Endothelial cell of umbilical vein (primary cell): ENCODE data around the gene USP6. TPM values are rescaled to one million over a fixed set of nuclear protein-coding genes. Genes with fewer than 3 reads are reported as not detected.

Experiments
- BruUV-seq: library from RNA; stranded (reverse); fragments of 400-500 nt; replicated peaks from 2 replicates; lab custom pipeline; 2021; lab: Mats Ljungman, UMichigan
- CTCF ChIA-PET: fragments of 300-600, 350-600 bp; sonication (Branson Sonifier 250); formaldehyde crosslinking; loops from one replicate; lab custom pipeline; 2021; ENCODE audit warnings: antibody characterized with exemption, inconsistent platforms; lab: Charles Lee
- POLR2A ChIA-PET: fragments of 300-600, 350-600 bp; sonication (Branson Sonifier 250); formaldehyde crosslinking; loops from one replicate; lab custom pipeline; 2021; ENCODE audit warnings: antibody characterized with exemption, inconsistent platforms; lab: Charles Lee
- DNase-seq: peaks from one replicate; pipeline ENCODE4 v3.0.0-alpha.2; 2011; ENCODE audit warnings: low read depth, low spot score
- FAIRE-seq: peaks from 2 replicates; lab custom pipeline; 2011; peaks lifted over from hg19 to GRCh38; lab: Jason Lieb, UNC
- H2AFZ ChIP-seq: 2 replicates; pipeline ENCODE4 v1.6.0; 2012; ENCODE audit warnings: low read depth, low read length, control low read depth, inconsistent platforms
- H3K27ac ChIP-seq: 2 replicates; pipeline ENCODE4 v1.5.1; 2011; ENCODE audit warnings: low read depth, mild to moderate bottlenecking, control low read depth, low read length, moderate library complexity; ENCODE audit not compliant: insufficient read depth
- H3K27me3 ChIP-seq, 2 experiments: 2 replicates each; pipeline versions ENCODE4 v1.6.0 to v1.6.1; 2011; ENCODE audit warnings: low read length in 2 of 2, mixed read lengths in 1 of 2; ENCODE audit not compliant: control insufficient read depth in 2 of 2, insufficient read depth in 2 of 2
- H3K36me3 ChIP-seq, 2 experiments: 2 replicates in 1 of 2; 3 replicates in 1 of 2; pipeline ENCODE4 v1.5.1; 2011; ENCODE audit warnings: low read length in 2 of 2, mild to moderate bottlenecking in 1 of 2, moderate library complexity in 1 of 2; ENCODE audit not compliant: control insufficient read depth in 2 of 2, insufficient read depth in 2 of 2; ENCODE audit errors: extremely low read depth in 1 of 2
- H3K4me1 ChIP-seq: 3 replicates; pipeline ENCODE4 v1.5.1; 2011; ENCODE audit warnings: mild to moderate bottlenecking, low read length; ENCODE audit not compliant: control insufficient read depth, insufficient read depth; ENCODE audit errors: extremely low read depth
- H3K4me2 ChIP-seq: 2 replicates; pipeline ENCODE4 v1.6.1; 2011; ENCODE audit warnings: low read length, control low read depth, mixed read lengths; ENCODE audit not compliant: insufficient read depth
- H3K4me3 ChIP-seq, 3 experiments: fragments of 200-600 bp in 1 of 3; sonication (generic), shearing (Covaris generic) in 1 of 3; replicated peaks in 1 of 3; 2 replicates each; pipeline ENCODE4 v1.5.1; 2011 to 2016; ENCODE audit warnings: control low read depth in 3 of 3, low read length in 3 of 3, mild to moderate bottlenecking in 2 of 3, inconsistent platforms in 1 of 3, low read depth in 1 of 3, moderate library complexity in 1 of 3; ENCODE audit not compliant: insufficient read depth in 1 of 3
- H3K79me2 ChIP-seq: 2 replicates; pipeline ENCODE4 v1.6.0; 2012; ENCODE audit warnings: low read length, inconsistent platforms; ENCODE audit not compliant: control insufficient read depth, insufficient read depth
- H3K9ac ChIP-seq: replicated peaks from 2 replicates; pipeline ENCODE3; 2011; ENCODE audit warnings: low read length, control low read depth; ENCODE audit not compliant: insufficient read depth; ENCODE audit errors: extremely low read depth
- H3K9me1 ChIP-seq: replicated peaks from 3 replicates; pipeline ENCODE4 v1.6.0; 2011; ENCODE audit warnings: mild to moderate bottlenecking, low read length; ENCODE audit not compliant: control insufficient read depth, insufficient read depth; ENCODE audit errors: extremely low read depth
- H3K9me3 ChIP-seq: replicated peaks from 2 replicates; pipeline ENCODE4 v1.5.1; 2012; ENCODE audit warnings: low read length, inconsistent platforms; ENCODE audit not compliant: control insufficient read depth, insufficient read depth
- H4K20me1 ChIP-seq: replicated peaks from 2 replicates; pipeline ENCODE3; 2011; ENCODE audit warnings: mild to moderate bottlenecking, low read length; ENCODE audit not compliant: control insufficient read depth, insufficient read depth; ENCODE audit errors: extremely low read depth
- EZH2 ChIP-seq: IDR thresholded peaks from 2 replicates; pipeline ENCODE4 v1.6.1; 2012; ENCODE audit warnings: borderline replicate concordance, low read depth, mild to moderate bottlenecking, moderate library complexity, low read length, inconsistent platforms; ENCODE audit not compliant: severe bottlenecking
- FOS ChIP-seq: IDR thresholded peaks from 2 replicates; pipeline ENCODE4 v1.6.1; 2011; ENCODE audit warnings: mild to moderate bottlenecking, low read length, moderate library complexity, borderline replicate concordance; ENCODE audit not compliant: insufficient read depth
- GATA2 ChIP-seq: IDR thresholded peaks from 2 replicates; pipeline ENCODE4 v1.7.0; 2011; ENCODE audit warnings: low read depth, mild to moderate bottlenecking, moderate library complexity, mixed read lengths, low read length; ENCODE audit not compliant: insufficient read length, insufficient read depth
- JUN ChIP-seq: IDR thresholded peaks from 2 replicates; pipeline ENCODE4 v1.6.1; 2011; ENCODE audit warnings: borderline replicate concordance, low read depth; ENCODE audit not compliant: insufficient read length, insufficient read depth
- MYC ChIP-seq: IDR thresholded peaks from one replicate; pipeline ENCODE4 v1.6.1; 2011; ENCODE audit warnings: mild to moderate bottlenecking, low read depth, low read length
- POLR2A ChIP-seq: IDR thresholded peaks from 2 replicates; pipeline ENCODE4 v1.6.1; 2012; ENCODE audit warnings: low read depth, mild to moderate bottlenecking, control low read depth, low read length
- dilution Hi-C: fragments of 300-500 bp; cut with MboI; formaldehyde crosslinking; loops from one replicate; pipeline ENCODE4 v1.15.0; 2019; ENCODE audit warnings: low sequenced_read_pairs; ENCODE audit not compliant: extremely low pct_ligation_motif_present
- intact Hi-C: fragments of 100-400 bp; cut with micrococcal nuclease; formaldehyde crosslinking; loops from one replicate; pipeline ENCODE4 v1.10.0; 2022
- polyA plus RNA-seq, 4 experiments: library from polyadenylated mRNA; depleted of rRNA in 3 of 4; stranded (reverse) in 3 of 4; unstranded in 1 of 4; fragments of >200 nt; gene quantifications; 2 replicates each; pipeline versions ENCODE4 v1.2.1 to v1.2.3, GENCODE V29; 2011 to 2012; ENCODE audit warnings: missing spikeins in 1 of 4
- total RNA-seq: library from RNA; stranded (reverse); gene quantifications from 2 replicates; pipeline ENCODE4 v1.2.3, GENCODE V29; 2021
- TF ChIP-seq, protein P1 (sequence below), 2 donors: IDR thresholded peaks; 1 replicate in 1 of 2; 2 replicates in 1 of 2; pipeline ENCODE4 v1.5.1; 2011; ENCODE audit warnings: low read length in 2 of 2, mild to moderate bottlenecking in 2 of 2, moderate library complexity in 2 of 2, control low read depth in 1 of 2, inconsistent platforms in 1 of 2, low read depth in 1 of 2; ENCODE audit not compliant: insufficient read depth in 1 of 2; ENCODE audit errors: extremely low read depth in 1 of 2

Gene USP6
- total and polyA plus RNA-seq, 2 donors (not counting 3 experiments of a cell fraction or from before 2014, with no cell fraction given), result under 0.01 to 0.15 TPM

DNA sequence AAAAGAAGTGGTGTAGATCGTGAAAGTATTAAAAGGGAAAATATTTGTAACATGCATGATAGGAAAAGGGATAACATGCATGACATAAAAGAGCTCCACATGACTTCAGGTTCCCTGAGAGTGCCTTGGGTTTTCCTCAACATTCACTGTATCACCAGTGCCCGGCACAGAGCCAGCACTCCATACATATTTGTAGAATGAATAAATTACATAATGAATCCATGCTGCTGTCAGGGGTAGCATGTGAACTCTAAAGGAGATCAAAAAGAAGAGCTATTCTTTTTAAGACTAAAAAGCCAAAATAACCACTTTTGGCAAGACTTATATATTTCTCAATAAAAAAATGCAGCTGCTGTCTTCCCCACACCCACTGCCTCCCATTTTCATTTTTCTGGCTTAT, 78.5 kb downstream of the USP6 start:
- Histone ChIP-seq H3K4me1 (peaks cover 3% of the 10 kb centered on the region), H3K79me2 (no peaks in the 10 kb centered on the region), H3K9me3 (no peaks in the 10 kb centered on the region), H3K27ac (no peak overlapping the region), H3K27me3 (no peaks in the 10 kb centered on the region), H2AFZ (no peak overlapping the region), H3K9ac (no peak overlapping the region), H3K9me1 (no peaks in the 10 kb centered on the region), H4K20me1 (no peaks in the 10 kb centered on the region), H3K4me3 (no peak overlapping the region), H3K36me3 (no peaks in the 10 kb centered on the region), H3K4me2 (no peak overlapping the region)
- no peak for TF ChIP-seq GATA2
- no peak for TF ChIP-seq POLR2A
- no peak for TF ChIP-seq MYC
- TF ChIP-seq, protein P1, sequence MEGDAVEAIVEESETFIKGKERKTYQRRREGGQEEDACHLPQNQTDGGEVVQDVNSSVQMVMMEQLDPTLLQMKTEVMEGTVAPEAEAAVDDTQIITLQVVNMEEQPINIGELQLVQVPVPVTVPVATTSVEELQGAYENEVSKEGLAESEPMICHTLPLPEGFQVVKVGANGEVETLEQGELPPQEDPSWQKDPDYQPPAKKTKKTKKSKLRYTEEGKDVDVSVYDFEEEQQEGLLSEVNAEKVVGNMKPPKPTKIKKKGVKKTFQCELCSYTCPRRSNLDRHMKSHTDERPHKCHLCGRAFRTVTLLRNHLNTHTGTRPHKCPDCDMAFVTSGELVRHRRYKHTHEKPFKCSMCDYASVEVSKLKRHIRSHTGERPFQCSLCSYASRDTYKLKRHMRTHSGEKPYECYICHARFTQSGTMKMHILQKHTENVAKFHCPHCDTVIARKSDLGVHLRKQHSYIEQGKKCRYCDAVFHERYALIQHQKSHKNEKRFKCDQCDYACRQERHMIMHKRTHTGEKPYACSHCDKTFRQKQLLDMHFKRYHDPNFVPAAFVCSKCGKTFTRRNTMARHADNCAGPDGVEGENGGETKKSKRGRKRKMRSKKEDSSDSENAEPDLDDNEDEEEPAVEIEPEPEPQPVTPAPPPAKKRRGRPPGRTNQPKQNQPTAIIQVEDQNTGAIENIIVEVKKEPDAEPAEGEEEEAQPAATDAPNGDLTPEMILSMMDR (IDR thresholded peaks at IDR 0.05; ENCODE audit: extremely low read depth in 1 of 2, insufficient read depth in 1 of 2, low read depth in 1 of 2, low read length in 2 of 2), result no peak
- ChIA-PET POLR2A (no interaction called here), CTCF (interaction anchor here (5.1 kb wide), 1 partner anchor 43 kb away, joined by 30 read pairs; no protein-coding TSS in a partner anchor)
- DNase-seq (no peak), FAIRE-seq (no peak)
- dilution Hi-C loops, result no loop called here
- no TSS peak for BruUV-seq
- intact Hi-C loops, result loop anchor here (5.0 kb wide), 1 partner anchor 82 kb away; the partner anchor contains the start of gene ZNF232

DNA sequence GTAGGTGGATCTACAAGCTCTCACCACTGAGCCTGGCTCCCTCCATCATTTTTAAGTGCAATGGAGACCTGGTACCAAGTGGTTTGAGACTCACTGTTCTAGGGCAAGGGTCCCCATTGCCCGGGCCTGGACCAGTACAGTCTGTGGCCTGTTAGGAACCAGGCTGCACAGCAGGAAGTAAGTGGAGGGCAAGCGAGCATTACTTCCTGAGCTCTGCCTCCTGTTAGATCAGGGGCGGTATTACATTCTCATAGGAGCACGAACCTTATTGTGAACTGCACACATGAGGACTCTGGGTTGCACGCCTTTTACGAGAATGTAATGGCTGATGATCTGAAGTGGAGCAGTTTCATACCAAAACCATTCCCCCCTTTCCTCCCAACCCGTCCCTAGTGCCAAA, 82.6 kb downstream of the USP6 start:
- intact Hi-C loops, result no loop called here
- Histone ChIP-seq H3K4me2 (no peak overlapping the region), H3K27ac (no peak overlapping the region), H4K20me1 (no peaks in the 10 kb centered on the region), H3K4me1 (no peaks in the 10 kb centered on the region), H2AFZ (no peak overlapping the region), H3K9me1 (no peaks in the 10 kb centered on the region), H3K79me2 (no peaks in the 10 kb centered on the region), H3K4me3 (no peak overlapping the region), H3K9ac (no peak overlapping the region), H3K27me3 (no peaks in the 10 kb centered on the region), H3K36me3 (no peaks in the 10 kb centered on the region), H3K9me3 (no peaks in the 10 kb centered on the region)
- DNase-seq (no peak), FAIRE-seq (no peak)
- ChIA-PET POLR2A (no interaction called here), CTCF (interaction anchor here (1.3 to 5.1 kb wide), 2 partner anchors 39 to 240 kb away, joined by 4 to 30 read pairs; partner anchors contain the start of gene C1QBP)
- BruUV-seq, result no TSS peak
- dilution Hi-C loops, result no loop called here
- no peak for TF ChIP-seq POLR2A
- no peak for TF ChIP-seq JUN
- no peak for TF ChIP-seq FOS
- TF ChIP-seq EZH2, result no peak
- no peak for TF ChIP-seq MYC
- TF ChIP-seq, protein P1 (IDR thresholded peaks at IDR 0.05; ENCODE audit: extremely low read depth in 1 of 2, insufficient read depth in 1 of 2, low read depth in 1 of 2, low read length in 2 of 2), result no peak
